Epithelial cell of prostate (primary cell): Measurements from ENCODE around the gene WASHC2A.
"Not testable (repeated sequence)": the region's sequence is repeated elsewhere in the genome, so short reads cannot be mapped to it uniquely, and the experiment has no call there.

ENCODE experiments used
- DNase-seq: peaks from one replicate; pipeline ENCODE4 v3.0.0-alpha.2; 2011; ENCODE audit warnings: low read depth, low spot score
- H3K27ac ChIP-seq: fragments of 450-650 bp; 2 replicates; pipeline ENCODE4 v1.5.1; 2017; ENCODE audit warnings: mild to moderate bottlenecking

WASHC2A gene

GRCh38 chr10:50058727-50059126 is 9.0 kb upstream of the WASHC2A start:
- not testable (repeated sequence) for H3K27ac ChIP-seq, DNase-seq

DNA sequence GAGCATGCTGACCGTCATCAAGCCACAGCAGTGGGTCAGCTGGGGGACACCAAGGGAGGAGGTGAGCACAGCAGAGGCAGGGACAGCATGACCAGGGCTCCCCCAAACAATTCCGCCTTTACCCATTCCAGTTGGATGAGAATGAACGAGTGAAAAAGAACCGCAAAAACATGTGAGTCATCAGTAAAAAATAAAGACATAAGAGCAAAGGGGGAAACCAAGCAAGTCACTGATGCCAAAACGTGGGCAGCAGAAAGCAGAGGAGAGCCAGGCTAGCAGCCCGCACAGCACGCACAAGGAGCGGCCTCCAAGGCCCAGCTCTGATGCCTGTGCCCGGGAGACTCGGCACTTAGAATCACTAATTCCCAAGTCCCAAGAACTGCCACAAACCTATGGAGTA is 7.8 kb upstream of the WASHC2A start:
- H3K27ac ChIP-seq, DNase-seq: not testable (repeated sequence)

DNA sequence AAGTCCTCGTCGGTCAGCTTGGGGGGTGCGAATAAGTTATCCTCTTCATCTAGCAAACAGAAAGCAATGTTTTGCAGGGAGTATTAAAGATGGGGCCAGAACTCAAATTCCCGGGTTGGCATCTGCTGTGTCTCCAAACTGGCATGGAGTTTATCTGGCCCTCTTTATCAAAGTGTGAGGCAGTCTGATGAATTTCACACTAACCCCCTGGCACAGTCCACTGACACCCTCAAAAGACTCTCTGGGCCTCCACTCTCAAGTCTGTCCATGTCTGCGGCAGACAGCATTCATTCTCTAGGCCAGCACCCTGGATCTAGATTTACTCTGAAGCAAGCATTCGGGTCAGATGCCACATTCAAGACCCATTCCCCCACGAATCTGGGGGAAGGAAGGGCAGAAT is 6.2 kb upstream of the WASHC2A start:
- DNase-seq, H3K27ac ChIP-seq: not testable (repeated sequence)

- DNase-seq, result no peak
- no peak overlapping the region for H3K27ac ChIP-seq
Measured at GRCh38 chr10:50063100-50063499, 4.7 kb upstream of the WASHC2A start.

DNA sequence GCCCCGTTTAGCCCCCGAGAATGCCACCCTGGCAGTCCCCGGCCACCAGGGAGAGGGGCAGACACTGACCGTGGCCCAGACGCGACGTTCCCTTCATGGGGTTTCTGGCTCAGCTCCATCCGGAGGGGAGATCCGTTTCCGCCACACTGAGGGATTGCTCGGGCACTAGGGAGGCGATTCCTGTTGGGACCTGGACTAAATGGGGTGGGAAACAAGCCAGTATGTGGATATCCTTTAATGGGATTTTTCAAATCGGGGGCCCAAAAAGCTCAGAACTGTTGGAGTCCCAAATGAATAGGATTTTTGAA is 552 bp downstream of the WASHC2A start:
- not testable (repeated sequence) for DNase-seq, H3K27ac ChIP-seq

- DNase-seq, H3K27ac ChIP-seq: not testable (repeated sequence)
Measured at GRCh38 chr10:50075139-50075538, 7.4 kb downstream of the WASHC2A start.

DNA sequence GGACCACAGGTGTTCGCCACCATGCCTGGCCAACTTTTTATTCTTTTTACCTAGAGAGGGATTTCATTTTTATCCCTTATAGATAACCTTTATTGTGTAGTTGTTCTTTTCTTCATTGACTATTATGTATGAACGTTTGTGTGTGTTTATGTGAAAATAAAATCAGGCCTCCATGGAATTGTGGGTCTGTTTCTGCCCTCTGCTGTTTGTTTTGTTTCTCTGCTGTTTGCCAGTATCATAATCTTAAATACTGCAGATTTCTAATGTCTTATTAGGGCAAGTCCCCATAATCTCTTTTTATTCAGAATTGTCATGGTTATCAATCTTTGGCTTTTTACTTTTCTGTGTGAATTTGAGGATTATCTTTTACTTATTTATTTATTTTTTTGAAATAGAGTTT is 7.8 kb downstream of the WASHC2A start:
- not testable (repeated sequence) for H3K27ac ChIP-seq, DNase-seq

GRCh38 chr10:50091304-50091703 is 23.6 kb downstream of the WASHC2A start:
- DNase-seq, H3K27ac ChIP-seq: not testable (repeated sequence)

GRCh38 chr10:50092928-50093327 is 25.2 kb downstream of the WASHC2A start:
- H3K27ac ChIP-seq, DNase-seq: not testable (repeated sequence)

DNA sequence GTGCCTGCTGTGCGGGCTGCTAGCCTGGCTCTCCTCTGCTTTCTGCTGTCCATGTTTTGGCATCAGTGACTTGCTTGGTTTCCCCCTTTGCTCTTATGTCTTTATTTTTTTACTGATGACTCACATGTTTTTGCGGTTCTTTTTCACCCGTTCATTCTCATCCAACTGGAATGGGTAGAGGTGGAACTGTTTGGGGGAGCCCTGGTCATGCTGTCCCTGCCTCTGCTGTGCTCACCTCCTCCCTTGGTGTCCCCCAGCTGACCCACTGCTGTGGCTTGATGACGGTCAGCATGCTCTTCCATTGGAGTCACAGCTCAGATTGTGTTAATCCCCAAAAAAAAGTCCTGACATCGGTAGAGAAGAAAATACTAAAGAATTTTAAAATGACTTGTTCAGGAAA is 26.9 kb downstream of the WASHC2A start:
- DNase-seq, H3K27ac ChIP-seq: not testable (repeated sequence)

- H3K27ac ChIP-seq, DNase-seq: not testable (repeated sequence)
Measured at GRCh38 chr10:50095402-50095801, 27.6 kb downstream of the WASHC2A start.

- not testable (repeated sequence) for H3K27ac ChIP-seq, DNase-seq
Measured at GRCh38 chr10:50096722-50097121, 29.0 kb downstream of the WASHC2A start.

GRCh38 chr10:50098645-50099044 is 30.9 kb downstream of the WASHC2A start:
- not testable (repeated sequence) for DNase-seq, H3K27ac ChIP-seq

- H3K27ac ChIP-seq, DNase-seq: not testable (repeated sequence)
Measured at GRCh38 chr10:50101139-50101582, 33.4 kb downstream of the WASHC2A start.

GRCh38 chr10:50101747-50102146 is 34.0 kb downstream of the WASHC2A start:
- H3K27ac ChIP-seq, DNase-seq: not testable (repeated sequence)

GRCh38 chr10:50102267-50102666 is 34.5 kb downstream of the WASHC2A start:
- not testable (repeated sequence) for H3K27ac ChIP-seq

DNA sequence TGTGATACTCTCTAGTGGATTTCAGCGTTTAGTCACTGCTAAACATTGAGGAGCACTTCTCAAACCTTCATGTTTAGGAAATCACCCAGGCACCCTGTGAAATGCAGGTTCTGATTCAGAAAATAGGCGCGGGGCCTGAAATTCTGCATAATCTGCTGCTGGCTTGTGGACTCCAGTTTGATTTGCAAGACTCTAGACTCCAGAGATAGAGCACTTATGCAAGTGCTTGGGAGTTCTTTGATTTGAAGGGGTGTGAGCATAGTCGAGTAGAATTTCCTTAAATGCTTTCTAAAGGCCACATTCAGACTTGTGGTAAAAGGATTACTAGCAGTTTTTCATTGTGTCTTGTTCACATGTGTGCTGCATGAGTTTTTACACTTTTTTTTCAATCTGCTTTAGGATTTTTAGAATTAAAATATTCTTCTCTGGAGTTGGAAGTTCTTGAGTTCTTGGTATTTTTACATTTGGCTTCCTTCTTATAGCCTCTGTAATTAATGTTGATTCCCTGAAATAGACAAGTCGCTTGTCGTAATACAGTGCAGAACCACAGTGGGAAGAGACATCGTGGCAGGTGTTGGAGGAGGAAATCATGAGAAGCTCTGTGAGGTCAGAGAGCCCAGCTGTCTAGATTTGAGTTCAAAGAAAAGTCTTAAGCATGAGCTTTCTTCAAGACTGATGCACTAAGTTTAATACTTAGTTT is 41.4 kb downstream of the WASHC2A start:
- not testable (repeated sequence) for H3K27ac ChIP-seq, DNase-seq

More at GRCh38 chr10:50102267-50102666, 34.5 kb downstream of the WASHC2A start:
- DNase-seq, result not testable (repeated sequence)

GRCh38 chr10:50112419-50113112 is 44.8 kb downstream of the WASHC2A start:
- not testable (repeated sequence) for H3K27ac ChIP-seq, DNase-seq

DNA sequence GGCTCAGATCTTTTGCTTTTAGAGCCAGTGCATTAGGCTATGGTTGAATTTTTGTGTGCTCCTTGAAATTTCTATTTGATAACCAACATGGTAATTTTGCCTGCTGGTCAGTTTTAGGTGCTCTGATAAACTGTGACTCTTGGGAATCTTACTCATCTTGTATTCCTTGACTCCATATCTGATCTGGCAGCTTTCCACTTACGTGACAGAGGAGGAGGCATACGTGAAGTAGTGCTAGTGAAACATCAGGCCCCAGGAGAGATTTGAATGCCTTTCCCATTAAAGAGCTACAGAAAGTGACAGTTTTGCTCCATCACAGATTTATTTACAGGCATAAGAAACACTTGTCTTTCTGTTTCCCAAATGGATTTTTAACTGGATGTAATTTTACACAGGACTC is 59.0 kb downstream of the WASHC2A start:
- H3K27ac ChIP-seq, DNase-seq: not testable (repeated sequence)

GRCh38 chr10:50127770-50128292 is 60.1 kb downstream of the WASHC2A start:
- not testable (repeated sequence) for H3K27ac ChIP-seq

GRCh38 chr10:50131245-50131965 is 63.7 kb downstream of the WASHC2A start:
- peak; percentile 20 for DNase-seq
- H3K27ac ChIP-seq, result not testable (repeated sequence)

More at GRCh38 chr10:50127770-50128292, 60.1 kb downstream of the WASHC2A start:
- DNase-seq, result not testable (repeated sequence)
